Endothelial cell (in vitro differentiated cells): ENCODE data around the gene FCRL3. TPM values are rescaled to one million over a fixed set of nuclear protein-coding genes. Genes with fewer than 3 reads are reported as not detected.
"Not testable (repeated sequence)": the region's sequence is repeated elsewhere in the genome, so short reads cannot be mapped to it uniquely, and the experiment has no call there.

ENCODE experiments used
- DNase-seq: peaks from one replicate; pipeline ENCODE4 v3.0.0; 2021; ENCODE audit warnings: low spot score
- H3K27ac Mint-ChIP-seq: one replicate; pipeline ENCODE4 v1.8.0; 2021; ENCODE audit warnings: mixed read lengths, inconsistent platforms; ENCODE audit not compliant: unreplicated experiment
- H3K27me3 Mint-ChIP-seq: one replicate; pipeline ENCODE4 v1.8.0; 2021; ENCODE audit warnings: mild to moderate bottlenecking, moderate library complexity, mixed read lengths, inconsistent platforms; ENCODE audit not compliant: unreplicated experiment
- H3K36me3 Mint-ChIP-seq: one replicate; pipeline ENCODE4 v1.8.0; 2021; ENCODE audit warnings: mild to moderate bottlenecking, low read depth, mixed read lengths, inconsistent platforms; ENCODE audit not compliant: unreplicated experiment
- H3K4me1 Mint-ChIP-seq: one replicate; pipeline ENCODE4 v1.8.0; 2021; ENCODE audit warnings: mild to moderate bottlenecking, mixed read lengths, inconsistent platforms; ENCODE audit not compliant: unreplicated experiment
- H3K4me3 Mint-ChIP-seq: one replicate; pipeline ENCODE4 v1.8.0; 2021; ENCODE audit warnings: mild to moderate bottlenecking, mixed read lengths, inconsistent platforms; ENCODE audit not compliant: unreplicated experiment
- H3K9me3 Mint-ChIP-seq: one replicate; pipeline ENCODE4 v1.8.0; 2021; ENCODE audit warnings: mixed read lengths, inconsistent platforms; ENCODE audit not compliant: unreplicated experiment
- long read RNA-seq: library from polyadenylated mRNA; unstranded; transcript quantifications from one replicate; pipeline ENCODE4 v2.0.0, GENCODE V29; 2020; ENCODE audit not compliant: unreplicated experiment
- total RNA-seq: library from RNA; stranded (reverse); fragmentation: NEBNext Ultra II Directional; extraction: Animal tissue kit (Norgen Biotek cat#: 25700); gene quantifications from one replicate; pipeline ENCODE4 v1.2.1, GENCODE V29; 2021; ENCODE audit not compliant: unreplicated experiment
- TF ChIP-seq, protein P1 (sequence below): fragments of 200-600 bp; sonication (generic); IDR thresholded peaks from one replicate; pipeline ENCODE4 v1.5.0; 2021; ENCODE audit warnings: antibody characterized with exemption; ENCODE audit not compliant: unreplicated experiment

FCRL3 gene
- not detected for total RNA-seq
- long read RNA-seq, result 0 reads

DNA sequence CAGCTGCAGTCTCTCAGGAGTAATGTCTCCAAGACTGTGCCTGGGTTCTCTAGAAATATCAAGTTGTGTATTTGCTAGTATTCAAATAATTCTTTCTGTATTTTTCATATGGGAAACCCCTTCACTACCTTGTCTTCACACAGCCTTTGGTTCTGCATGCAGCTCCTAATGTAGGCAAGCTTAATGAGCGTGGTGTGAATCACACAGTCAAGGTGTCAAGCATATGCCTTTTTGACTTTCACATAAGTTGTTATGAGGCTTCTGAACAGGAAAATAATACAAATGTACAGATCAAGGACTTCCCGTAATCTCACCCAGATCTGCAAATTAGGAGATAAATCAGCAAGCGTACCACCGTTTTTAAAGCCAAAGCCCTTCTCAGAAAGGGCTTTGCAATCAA is at the start of gene FCRL3:
Gene FCRL3 (minus strand): TSS at position 38 of the 400 bp plus-strand sequence. CDS start 280 bp downstream, outside the sequence.
- Mint-ChIP-seq H3K4me1 (peaks cover 8% of the 10 kb centered on the region), H3K36me3 (no peaks in the 10 kb centered on the region), H3K9me3 (no peaks in the 10 kb centered on the region), H3K27me3 (peaks cover 1% of the 10 kb centered on the region), H3K27ac (no peak within 1 kb of the TSS), H3K4me3 (no peak within 1 kb of the TSS)
- no peak for DNase-seq
- TF ChIP-seq, protein P1, sequence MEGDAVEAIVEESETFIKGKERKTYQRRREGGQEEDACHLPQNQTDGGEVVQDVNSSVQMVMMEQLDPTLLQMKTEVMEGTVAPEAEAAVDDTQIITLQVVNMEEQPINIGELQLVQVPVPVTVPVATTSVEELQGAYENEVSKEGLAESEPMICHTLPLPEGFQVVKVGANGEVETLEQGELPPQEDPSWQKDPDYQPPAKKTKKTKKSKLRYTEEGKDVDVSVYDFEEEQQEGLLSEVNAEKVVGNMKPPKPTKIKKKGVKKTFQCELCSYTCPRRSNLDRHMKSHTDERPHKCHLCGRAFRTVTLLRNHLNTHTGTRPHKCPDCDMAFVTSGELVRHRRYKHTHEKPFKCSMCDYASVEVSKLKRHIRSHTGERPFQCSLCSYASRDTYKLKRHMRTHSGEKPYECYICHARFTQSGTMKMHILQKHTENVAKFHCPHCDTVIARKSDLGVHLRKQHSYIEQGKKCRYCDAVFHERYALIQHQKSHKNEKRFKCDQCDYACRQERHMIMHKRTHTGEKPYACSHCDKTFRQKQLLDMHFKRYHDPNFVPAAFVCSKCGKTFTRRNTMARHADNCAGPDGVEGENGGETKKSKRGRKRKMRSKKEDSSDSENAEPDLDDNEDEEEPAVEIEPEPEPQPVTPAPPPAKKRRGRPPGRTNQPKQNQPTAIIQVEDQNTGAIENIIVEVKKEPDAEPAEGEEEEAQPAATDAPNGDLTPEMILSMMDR, result no peak

GRCh38 chr1:157748262-157748817 is 47.8 kb upstream of the FCRL3 start:
- H3K4me3 Mint-ChIP-seq, result no peak overlapping the region
- no peak overlapping the region for H3K27ac Mint-ChIP-seq
- no peaks in the 10 kb centered on the region for H3K27me3 Mint-ChIP-seq
- TF ChIP-seq, protein P1, result no peak
- no peaks in the 10 kb centered on the region for H3K9me3 Mint-ChIP-seq
- peaks cover 15% of the 10 kb centered on the region for H3K4me1 Mint-ChIP-seq
- DNase-seq, result no peak
- H3K36me3 Mint-ChIP-seq, result no peaks in the 10 kb centered on the region

GRCh38 chr1:157739229-157739901 is 38.8 kb upstream of the FCRL3 start:
- no peak overlapping the region for H3K4me3 Mint-ChIP-seq
- H3K27me3 Mint-ChIP-seq, result no peaks in the 10 kb centered on the region
- TF ChIP-seq, protein P1, result no peak
- no peak overlapping the region for H3K27ac Mint-ChIP-seq
- no peaks in the 10 kb centered on the region for H3K36me3 Mint-ChIP-seq
- H3K9me3 Mint-ChIP-seq, result no peaks in the 10 kb centered on the region
- H3K4me1 Mint-ChIP-seq, result no peaks in the 10 kb centered on the region
- DNase-seq, result no peak

- not testable (repeated sequence) for H3K27me3 Mint-ChIP-seq, H3K4me3 Mint-ChIP-seq
These were observed 35.4 kb upstream of the FCRL3 start for GRCh38 chr1:157735991-157736390.

GRCh38 chr1:157734321-157734720 is 33.8 kb upstream of the FCRL3 start:
- no peak overlapping the region for H3K27ac Mint-ChIP-seq
- H3K36me3 Mint-ChIP-seq, result no peaks in the 10 kb centered on the region
- TF ChIP-seq, protein P1, result no peak
- DNase-seq, result no peak
- no peaks in the 10 kb centered on the region for H3K9me3 Mint-ChIP-seq
- H3K27me3 Mint-ChIP-seq, result no peaks in the 10 kb centered on the region
- no peak overlapping the region for H3K4me3 Mint-ChIP-seq
- no peaks in the 10 kb centered on the region for H3K4me1 Mint-ChIP-seq

More at GRCh38 chr1:157735991-157736390, 35.4 kb upstream of the FCRL3 start:
- DNase-seq, H3K27ac Mint-ChIP-seq, H3K4me1 Mint-ChIP-seq, H3K9me3 Mint-ChIP-seq, H3K36me3 Mint-ChIP-seq: not testable (repeated sequence)
